ENCODE data around the gene RHBDF1. TPM values are rescaled to one million over a fixed set of nuclear protein-coding genes. Genes with fewer than 3 reads are reported as not detected.
"Not testable (repeated sequence)": the region's sequence is repeated elsewhere in the genome, so short reads cannot be mapped to it uniquely, and the experiment has no call there.

The RHBDF1 gene
- total and polyA plus RNA-seq, 12 donors = 2.3 to 55.7 (median 7.6) TPM

DNA sequence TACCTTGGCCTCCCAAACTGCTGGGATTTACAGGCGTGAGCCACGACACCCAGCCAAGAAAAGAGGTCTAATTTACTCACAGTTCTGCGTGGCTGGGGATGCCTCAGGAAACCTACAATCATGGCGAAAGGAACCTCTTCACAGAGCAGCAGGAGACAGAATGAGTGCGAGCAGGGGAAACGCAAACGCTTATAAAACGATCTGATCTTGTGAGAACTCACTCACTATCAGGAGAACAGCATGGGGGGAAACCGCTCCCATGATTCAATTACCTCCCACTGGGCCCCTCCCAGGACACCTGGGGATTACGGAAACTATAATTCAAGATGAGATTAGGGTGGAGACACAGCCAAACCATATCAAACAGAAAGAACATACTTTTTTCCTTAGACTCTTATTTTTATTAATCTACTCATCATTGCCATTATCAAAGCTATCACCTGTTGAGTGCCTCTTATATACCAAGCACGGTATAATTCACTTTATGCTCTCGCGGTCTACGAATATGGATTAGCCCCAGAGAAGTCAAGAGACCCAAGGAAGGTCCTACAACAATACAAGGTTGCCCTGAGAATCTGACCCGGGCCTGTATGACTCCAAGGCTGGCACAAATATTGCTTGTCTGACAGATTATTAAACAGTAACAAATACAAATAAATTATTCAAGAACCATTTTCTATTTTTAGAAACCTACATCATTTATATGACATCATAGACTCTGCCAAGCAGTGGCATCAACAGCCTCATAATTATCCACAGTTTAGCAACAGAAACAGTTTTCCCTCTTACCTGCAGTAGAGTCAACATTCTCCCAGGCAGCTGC lies 21.5 kb downstream of the RHBDF1 start:
- DNase-seq = no peak
- Histone ChIP-seq H3K27ac (no peak overlapping the region), H3K27me3 (no peaks in the 10 kb centered on the region), H3K4me3 (no peak overlapping the region), H3K9me3 (replicated peaks in 1 of 3) (no peaks in the 10 kb centered on the region), H3K36me3 (replicated peaks in 1 of 2) (peaks cover 0 to 13% of the 10 kb centered on the region in 2 donors), H3K4me1 (replicated peaks in 1 of 2) (peaks cover 5 to 16% of the 10 kb centered on the region in 2 donors)
- intact Hi-C loops (cut with DNase I) = no loop called here
- WGBS, 4 donors = 88 to 89% (median 89%) methylated on average over 15 of the region's 15 CpGs
- TF ChIP-seq POLR2A (IDR thresholded peaks at IDR 0.05) = no peak
- TF ChIP-seq, protein P1, sequence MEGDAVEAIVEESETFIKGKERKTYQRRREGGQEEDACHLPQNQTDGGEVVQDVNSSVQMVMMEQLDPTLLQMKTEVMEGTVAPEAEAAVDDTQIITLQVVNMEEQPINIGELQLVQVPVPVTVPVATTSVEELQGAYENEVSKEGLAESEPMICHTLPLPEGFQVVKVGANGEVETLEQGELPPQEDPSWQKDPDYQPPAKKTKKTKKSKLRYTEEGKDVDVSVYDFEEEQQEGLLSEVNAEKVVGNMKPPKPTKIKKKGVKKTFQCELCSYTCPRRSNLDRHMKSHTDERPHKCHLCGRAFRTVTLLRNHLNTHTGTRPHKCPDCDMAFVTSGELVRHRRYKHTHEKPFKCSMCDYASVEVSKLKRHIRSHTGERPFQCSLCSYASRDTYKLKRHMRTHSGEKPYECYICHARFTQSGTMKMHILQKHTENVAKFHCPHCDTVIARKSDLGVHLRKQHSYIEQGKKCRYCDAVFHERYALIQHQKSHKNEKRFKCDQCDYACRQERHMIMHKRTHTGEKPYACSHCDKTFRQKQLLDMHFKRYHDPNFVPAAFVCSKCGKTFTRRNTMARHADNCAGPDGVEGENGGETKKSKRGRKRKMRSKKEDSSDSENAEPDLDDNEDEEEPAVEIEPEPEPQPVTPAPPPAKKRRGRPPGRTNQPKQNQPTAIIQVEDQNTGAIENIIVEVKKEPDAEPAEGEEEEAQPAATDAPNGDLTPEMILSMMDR (IDR thresholded peaks at IDR 0.05) = no peak

DNA sequence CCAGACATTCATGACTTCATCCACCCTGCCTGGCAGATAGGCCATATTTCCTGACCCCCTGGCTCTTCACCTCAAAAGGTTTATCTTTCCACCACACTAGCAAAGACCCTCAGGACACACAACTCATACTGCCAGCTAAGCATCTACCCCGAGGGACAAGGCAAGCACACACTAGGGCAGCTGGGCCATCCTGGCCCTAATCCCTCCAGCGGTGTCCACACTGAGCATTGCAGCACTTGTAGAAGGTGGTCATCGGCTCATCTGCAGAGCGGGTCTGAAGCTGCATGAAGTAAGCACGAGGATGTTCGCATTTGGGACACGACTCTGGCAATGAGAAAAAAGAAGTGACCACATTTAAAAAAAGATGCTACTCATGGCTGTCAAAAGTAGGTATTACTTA lies 25.2 kb downstream of the RHBDF1 start:
- DNase-seq = no peak
- TF ChIP-seq POLR2A (IDR thresholded peaks at IDR 0.05) = no peak
- TF ChIP-seq, protein P1 (IDR thresholded peaks at IDR 0.05) = no peak
- Histone ChIP-seq H3K36me3 (replicated peaks in 1 of 2) (peaks cover 0 to 21% of the 10 kb centered on the region in 2 donors), H3K4me1 (replicated peaks in 1 of 2) (peaks cover 0 to 3% of the 10 kb centered on the region in 2 donors), H3K27ac (no peak overlapping the region), H3K9me3 (replicated peaks in 1 of 3) (no peaks in the 10 kb centered on the region), H3K4me3 (no peak overlapping the region), H3K27me3 (no peaks in the 10 kb centered on the region)
- intact Hi-C loops (cut with DNase I) = no loop called here
- WGBS, 4 donors = 89 to 96% (median 95%) methylated on average over 7 of the region's 7 CpGs

GRCh38 chr16:46510-46909 lies 25.9 kb downstream of the RHBDF1 start:
- H3K9me3 ChIP-seq (replicated peaks in 1 of 3); H3K27me3 ChIP-seq; H3K27ac ChIP-seq; H3K4me3 ChIP-seq; H3K4me1 ChIP-seq (replicated peaks in 1 of 2); DNase-seq; intact Hi-C loops (cut with DNase I): not testable (repeated sequence)
- peaks cover 0 to 21% of the 10 kb centered on the region in 2 donors for H3K36me3 ChIP-seq (replicated peaks in 1 of 2)
- WGBS, 4 donors = 95 to 98% (median 95%) methylated on average over 7 of the region's 7 CpGs

GRCh38 chr16:45454-45853 lies 27.0 kb downstream of the RHBDF1 start:
- H3K9me3 ChIP-seq (replicated peaks in 1 of 3) = no peaks in the 10 kb centered on the region
- H3K27ac ChIP-seq = no peak overlapping the region
- peak in 1 of 7 donors; percentile 1 for DNase-seq

More at GRCh38 chr16:45454-45853, 27.0 kb downstream of the RHBDF1 start:
- Histone ChIP-seq H3K27me3 (no peaks in the 10 kb centered on the region), H3K4me1 (replicated peaks in 1 of 2) (no peaks in the 10 kb centered on the region), H3K4me3 (no peak overlapping the region), H3K36me3 (replicated peaks in 1 of 2) (peaks cover 0 to 21% of the 10 kb centered on the region in 2 donors)
- WGBS, 4 donors = 90 to 97% (median 94%) methylated on average over 5 of the region's 5 CpGs
- intact Hi-C loops (cut with DNase I) = no loop called here
- TF ChIP-seq, protein P1 (IDR thresholded peaks at IDR 0.05) = no peak
- no peak for TF ChIP-seq POLR2A (IDR thresholded peaks at IDR 0.05)
